A549 (cell line): ENCODE results near the gene C19orf47. TPM values are rescaled to one million over a fixed set of nuclear protein-coding genes. Genes with fewer than 3 reads are reported as not detected.
A peak's percentile ranks its signal among the peaks of the same experiment; 100 is the strongest.

ENCODE experiments used
- ATAC-seq, 2 experiments: fragments of 200-7000 bp in 1 of 2; fragments of >200 bp in 1 of 2; cut with Nextera tagmentation in 1 of 2; cut with Tn5 transposase in 1 of 2; 3 replicates each; pipeline versions ENCODE4 v1.8.0 to v1.9.1; 2018 to 2020; ENCODE audit warnings: mild to moderate bottlenecking in 1 of 2, moderate library complexity in 1 of 2
- CTCF ChIA-PET: fragments of 300-600 bp; sonication (Branson Sonifier 250); formaldehyde crosslinking; extraction: SDS; loops from one replicate; lab custom pipeline; 2021; ENCODE audit warnings: antibody characterized with exemption, inconsistent platforms; lab: Yijun Ruan, JAX
- POLR2A ChIA-PET: fragments of 350-600 bp; formaldehyde crosslinking; extraction: SDS; loops from one replicate; lab custom pipeline; 2021; ENCODE audit warnings: antibody characterized with exemption, inconsistent platforms; lab: Yijun Ruan, JAX
- DNase-seq, 2 experiments: peaks; one replicate each; pipeline versions ENCODE4 v3.0.0 to v3.0.0-alpha.2; 2011 to 2016; ENCODE audit warnings: low read depth in 1 of 2, low spot score in 1 of 2
- FAIRE-seq: peaks from 2 replicates; lab custom pipeline; 2011; peaks lifted over from hg19 to GRCh38; lab: Jason Lieb, UNC
- H3K27ac ChIP-seq, 2 experiments: fragments of >200 bp; sonication (Bioruptor Twin); formaldehyde crosslinking; 3 replicates each; pipeline ENCODE4 v1.5.1; 2016 to 2017
- H3K4me1 ChIP-seq: fragments of >200 bp; sonication (Bioruptor Twin); formaldehyde crosslinking; 3 replicates; pipeline ENCODE4 v1.6.1; 2016
- H3K4me2 ChIP-seq: fragments of >200 bp; sonication (Bioruptor Twin); formaldehyde crosslinking; 3 replicates; pipeline ENCODE4 v1.6.1; 2016
- H3K4me3 ChIP-seq: fragments of >200 bp; sonication (Bioruptor Twin); formaldehyde crosslinking; 3 replicates; pipeline ENCODE4 v1.5.1; 2016
- H3K9me3 ChIP-seq: fragments of >200 bp; sonication (Bioruptor Twin); formaldehyde crosslinking; 3 replicates; pipeline ENCODE4 v1.6.1; 2016
- BCL3 ChIP-seq: fragments of >200 bp; sonication (Bioruptor Twin); formaldehyde crosslinking; IDR thresholded peaks from 3 replicates; pipeline ENCODE4 v1.6.1; 2016
- CBX8 ChIP-seq: fragments of 200-600 bp; sonication (generic); IDR thresholded peaks from 2 replicates; pipeline ENCODE4 v1.6.1; 2016
- CHD2 ChIP-seq: fragments of 150-350 bp; IDR thresholded peaks from 2 replicates; pipeline ENCODE4 v1.6.1; 2014; ENCODE audit warnings: low read length; ENCODE audit not compliant: partially characterized antibody
- EHMT2 ChIP-seq: fragments of 200-600 bp; sonication (generic); IDR thresholded peaks from 2 replicates; pipeline ENCODE4 v1.6.1; 2016; ENCODE audit warnings: antibody characterized with exemption, low read depth, mild to moderate bottlenecking, moderate library complexity
- EP300 ChIP-seq, 2 experiments: fragments of >200 bp; sonication (Bioruptor Twin); formaldehyde crosslinking; IDR thresholded peaks; 2 replicates in 1 of 2; 3 replicates in 1 of 2; pipeline ENCODE4 v1.6.1; 2016 to 2017
- FOSB ChIP-seq: fragments of 250-450 bp; sonication (Bioruptor Pico); IDR thresholded peaks from 2 replicates; pipeline ENCODE4 v1.5.0; 2020; ENCODE audit warnings: mild to moderate bottlenecking, moderate library complexity
- FOSL2 ChIP-seq, 2 experiments: fragments of 450-650 bp in 1 of 2; fragments of >200 bp in 1 of 2; sonication (Bioruptor Twin) in 1 of 2; formaldehyde crosslinking; IDR thresholded peaks; 2 replicates each; pipeline versions ENCODE4 v1.5.0 to v1.6.1; 2016 to 2020; ENCODE audit warnings: mild to moderate bottlenecking in 1 of 2, moderate library complexity in 1 of 2
- FOXS1 ChIP-seq: fragments of 250-450 bp; sonication (Bioruptor Pico); IDR thresholded peaks from 2 replicates; pipeline ENCODE4 v1.5.0; 2020; ENCODE audit warnings: mild to moderate bottlenecking, moderate library complexity
- HOXA7 ChIP-seq: fragments of 250-450 bp; sonication (Bioruptor Pico); IDR thresholded peaks from 2 replicates; pipeline ENCODE4 v1.5.0; 2020; ENCODE audit warnings: mild to moderate bottlenecking, moderate library complexity
- HOXB13 ChIP-seq: fragments of 250-450 bp; sonication (Bioruptor Pico); IDR thresholded peaks from 2 replicates; pipeline ENCODE4 v1.5.0; 2020; ENCODE audit warnings: low read depth, mild to moderate bottlenecking, moderate library complexity
- HOXB5 ChIP-seq: fragments of 250-450 bp; sonication (Bioruptor Pico); IDR thresholded peaks from 2 replicates; pipeline ENCODE4 v1.5.0; 2020; ENCODE audit warnings: mild to moderate bottlenecking, moderate library complexity
- JUN ChIP-seq, 2 experiments: fragments of >200 bp; sonication (Bioruptor Twin); formaldehyde crosslinking; IDR thresholded peaks; 2 replicates in 1 of 2; 3 replicates in 1 of 2; pipeline ENCODE4 v1.6.1; 2016 to 2017
- MAFK ChIP-seq: fragments of 450-650 bp; IDR thresholded peaks from 2 replicates; pipeline ENCODE4 v1.6.1; 2014; ENCODE audit not compliant: partially characterized antibody
- MAZ ChIP-seq: fragments of 150-350 bp; IDR thresholded peaks from 2 replicates; pipeline ENCODE4 v1.6.1; 2014; ENCODE audit warnings: antibody characterized with exemption, low read depth, low read length, borderline replicate concordance
- MYC ChIP-seq: IDR thresholded peaks from 2 replicates; pipeline ENCODE4 v1.6.1; 2012; ENCODE audit warnings: mild to moderate bottlenecking, inconsistent platforms, low read length, improper control_type of control experiment, borderline replicate concordance
- NFE2L2 ChIP-seq: fragments of 150-350 bp; conservative IDR thresholded peaks from 2 replicates; pipeline ENCODE4 v1.6.1; 2014; ENCODE audit warnings: low read length
- PHF8 ChIP-seq: fragments of 200-600 bp; sonication (generic); IDR thresholded peaks from 2 replicates; pipeline ENCODE4 v1.6.1; 2016; ENCODE audit warnings: low read depth, mild to moderate bottlenecking, antibody characterized with exemption, moderate library complexity, borderline replicate concordance
- POLR2AphosphoS2 ChIP-seq: conservative IDR thresholded peaks from 2 replicates; pipeline ENCODE4 v1.6.1; 2012; ENCODE audit warnings: low read length, improper control_type of control experiment, inconsistent platforms
- ZNF302 ChIP-seq: fragments of 250-450 bp; sonication (Bioruptor Pico); IDR thresholded peaks from 2 replicates; pipeline ENCODE4 v1.9.0; 2021; ENCODE audit warnings: inconsistent platforms, mild to moderate bottlenecking, moderate library complexity
- WGBS: methylation state at CpG from one replicate; pipeline ENCODE4 v1.1.6; 2017; ENCODE audit errors: missing lambda C conversion rate; 5-methylcytosine and 5-hydroxymethylcytosine counted together
- polyA plus RNA-seq, 4 experiments: library from polyadenylated mRNA; depleted of rRNA in 3 of 4; stranded (reverse); fragments of >200 nt; fragmentation: RNase III in 1 of 4; extraction: RNeasy Plus Mini Kit Qiagen cat#74134 plus additional on column Dnase treatment in 1 of 4; gene quantifications; 2 replicates in 3 of 4; 3 replicates in 1 of 4; pipeline ENCODE4 v1.2.3, GENCODE V29; 2011 to 2017
- TF ChIP-seq, protein P1 (sequence below): IDR thresholded peaks from 2 replicates; pipeline ENCODE4 v1.6.1; 2012
- TF ChIP-seq, protein P2 (sequence below): IDR thresholded peaks from 2 replicates; pipeline ENCODE4 v1.6.1; 2012

C19orf47 gene
- polyA plus RNA-seq, 2 of the 4 experiments (the other 2 are of a cell fraction) = 25.7 to 39.8 TPM

DNA sequence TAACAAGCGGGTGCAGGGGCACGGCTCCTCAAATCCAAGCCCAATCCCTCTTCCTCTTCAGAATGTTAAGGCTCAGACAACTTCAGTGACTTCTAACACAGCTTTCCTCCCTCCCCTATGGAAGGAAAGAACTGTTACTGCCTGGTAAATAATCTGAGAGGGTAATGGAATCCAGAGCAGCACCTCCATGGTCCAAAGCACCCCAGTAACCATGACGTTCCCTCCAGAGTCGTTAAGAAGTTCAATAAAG, 64.0 kb downstream of the C19orf47 start (continued):
- TF ChIP-seq, protein P1, sequence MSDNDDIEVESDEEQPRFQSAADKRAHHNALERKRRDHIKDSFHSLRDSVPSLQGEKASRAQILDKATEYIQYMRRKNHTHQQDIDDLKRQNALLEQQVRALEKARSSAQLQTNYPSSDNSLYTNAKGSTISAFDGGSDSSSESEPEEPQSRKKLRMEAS = no peak
- TF ChIP-seq MAZ = no peak
- TF ChIP-seq POLR2AphosphoS2 = no peak
- TF ChIP-seq JUN (IDR thresholded peaks at IDR 0.05) = no peak
- no peak for TF ChIP-seq EHMT2
- TF ChIP-seq FOSB (CRISPR knock-in tag) = no peak

DNA sequence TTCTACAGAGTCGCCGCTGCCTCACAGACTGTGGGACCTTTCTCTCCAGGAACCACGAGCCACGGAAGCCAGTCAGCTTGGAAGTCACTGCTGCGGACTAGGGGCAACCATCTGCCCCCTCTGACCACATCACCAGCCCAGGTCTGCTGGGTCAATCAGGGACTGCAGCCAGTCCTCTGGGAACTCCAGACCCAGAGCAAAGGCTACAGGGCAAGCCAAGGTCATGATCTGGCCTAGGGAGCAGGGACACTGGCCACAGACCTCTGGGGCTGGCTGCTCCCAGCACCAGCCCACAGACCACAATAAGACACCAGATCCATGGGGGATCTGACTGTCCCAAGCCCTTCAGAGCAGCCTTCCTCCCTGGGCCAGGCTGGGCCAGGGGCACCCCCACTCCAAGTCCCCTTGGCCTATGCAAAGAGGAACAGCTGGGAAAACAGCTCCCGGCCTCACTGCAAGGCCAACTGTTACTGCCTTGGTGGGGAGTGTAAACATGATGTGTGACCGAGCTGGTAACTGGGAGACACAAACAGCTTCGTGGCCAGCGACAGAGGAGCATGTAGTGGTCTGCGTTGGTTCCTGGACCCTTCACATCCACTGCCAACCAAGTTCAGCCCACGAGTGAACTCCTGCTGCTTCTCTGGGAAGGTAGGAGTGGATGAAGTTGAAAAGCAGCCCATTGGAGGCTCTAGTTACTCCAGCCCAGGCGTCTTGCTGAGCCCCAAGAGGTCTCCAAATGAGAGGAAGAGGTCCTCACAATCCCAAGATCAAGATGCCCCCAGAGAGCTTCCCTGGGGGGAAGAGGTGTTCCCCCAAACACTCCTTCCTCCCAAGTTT, 64.6 kb downstream of the C19orf47 start:
- H3K27ac ChIP-seq = peak overlapping the region; percentile 78 to 90
- no peak for TF ChIP-seq PHF8
- no peak for TF ChIP-seq CBX8
- TF ChIP-seq CHD2 = no peak
- no peak for TF ChIP-seq HOXB13 (CRISPR knock-in tag)
- TF ChIP-seq NFE2L2 = no peak
- no peak for TF ChIP-seq POLR2AphosphoS2
- TF ChIP-seq MAFK = no peak
- TF ChIP-seq FOSL2 (IDR thresholded peaks at IDR 0.05) = no peak
- TF ChIP-seq FOSL2 (CRISPR knock-in tag; IDR thresholded peaks at IDR 0.05) = no peak
- TF ChIP-seq EHMT2 = no peak
- no peak for TF ChIP-seq HOXA7 (CRISPR knock-in tag)
- TF ChIP-seq ZNF302 (CRISPR knock-in tag) = no peak
- no peak for TF ChIP-seq BCL3
- WGBS = 83% methylated on average over 12 of the region's 12 CpGs
- peak overlapping the region; percentile 86 for H3K4me3 ChIP-seq
- ChIA-PET CTCF (interaction anchor here (0.6 to 10.0 kb wide), 9 partner anchors 9 to 155 kb away, joined by 3 to 86 read pairs (median 4); no protein-coding TSS in a partner anchor), POLR2A (no interaction called here)
- no peaks in the 10 kb centered on the region for H3K9me3 ChIP-seq
- ATAC-seq (no peak), FAIRE-seq (no peak), DNase-seq (no peak)
- peaks cover 17% of the 10 kb centered on the region for H3K4me1 ChIP-seq
- H3K4me2 ChIP-seq = peak overlapping the region; percentile 96

- no peak for FAIRE-seq
- DNase-seq = no peak
- no peaks in the 10 kb centered on the region for H3K9me3 ChIP-seq
- no peak for ATAC-seq
- no peak overlapping the region for H3K4me3 ChIP-seq
- WGBS = 95% methylated on average over 4 of the region's 4 CpGs
- TF ChIP-seq EP300 (IDR thresholded peaks at IDR 0.05) (no peak), MYC (no peak), FOXS1 (no peak), CBX8 (no peak)
- ChIA-PET CTCF (interaction anchor here (0.8 to 10.0 kb wide), 6 partner anchors 10 to 143 kb away, joined by 3 to 86 read pairs (median 10); no protein-coding TSS in a partner anchor), POLR2A (no interaction called here)
- no peak overlapping the region; a peak in 1 of 6 replicates for H3K27ac ChIP-seq
- peak overlapping the region; percentile 96; the same call in 2 of the 3 replicates for H3K4me2 ChIP-seq
- peaks cover 17% of the 10 kb centered on the region for H3K4me1 ChIP-seq
Observed at GRCh38 chr19:40282920-40283319, 65.3 kb downstream of the C19orf47 start.

GRCh38 chr19:40282209-40282580, 66.0 kb downstream of the C19orf47 start:
- no peak for ATAC-seq

More at GRCh38 chr19:40282209-40282580, 66.0 kb downstream of the C19orf47 start:
- FAIRE-seq (no peak), DNase-seq (no peak)
- Histone ChIP-seq H3K4me2 (no peak overlapping the region), H3K9me3 (no peaks in the 10 kb centered on the region), H3K27ac (no peak overlapping the region), H3K4me3 (no peak overlapping the region), H3K4me1 (peaks cover 17% of the 10 kb centered on the region)
- TF ChIP-seq, protein P2, sequence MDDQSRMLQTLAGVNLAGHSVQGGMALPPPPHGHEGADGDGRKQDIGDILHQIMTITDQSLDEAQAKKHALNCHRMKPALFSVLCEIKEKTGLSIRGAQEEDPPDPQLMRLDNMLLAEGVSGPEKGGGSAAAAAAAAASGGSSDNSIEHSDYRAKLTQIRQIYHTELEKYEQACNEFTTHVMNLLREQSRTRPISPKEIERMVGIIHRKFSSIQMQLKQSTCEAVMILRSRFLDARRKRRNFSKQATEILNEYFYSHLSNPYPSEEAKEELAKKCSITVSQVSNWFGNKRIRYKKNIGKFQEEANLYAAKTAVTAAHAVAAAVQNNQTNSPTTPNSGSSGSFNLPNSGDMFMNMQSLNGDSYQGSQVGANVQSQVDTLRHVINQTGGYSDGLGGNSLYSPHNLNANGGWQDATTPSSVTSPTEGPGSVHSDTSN = no peak
- TF ChIP-seq FOXS1 = no peak
- no peak for TF ChIP-seq HOXA7 (CRISPR knock-in tag)
- no peak for TF ChIP-seq HOXB5 (CRISPR knock-in tag)
- no peak for TF ChIP-seq EHMT2
- ChIA-PET POLR2A (no interaction called here), CTCF (interaction anchor here (0.6 to 10.0 kb wide), 7 partner anchors 15 to 884 kb away, joined by 3 to 86 read pairs (median 4); no protein-coding TSS in a partner anchor)
- WGBS = 91% methylated on average over 6 of the region's 6 CpGs
